Measurements from ENCODE around the gene TLE5.

TLE5 gene

GRCh38 chr19:3035542-3036118 lies 26.7 kb downstream of the TLE5 start:
- peaks cover 7% of the 10 kb centered on the region for H3K27me3 ChIP-seq (ENCODE audit: insufficient read depth, poor library complexity, severe bottlenecking)
- TF ChIP-seq GABPA (IDR thresholded peaks at IDR 0.05; ENCODE audit: low read depth) (no peak), SPI1 (IDR thresholded peaks at IDR 0.05; ENCODE audit: borderline replicate concordance, low read depth) (no peak), POLR2AphosphoS5 (IDR thresholded peaks at IDR 0.05; ENCODE audit: low read depth) (no peak; the same call in 1 of the 2 replicates)
- TF ChIP-seq, protein P1, sequence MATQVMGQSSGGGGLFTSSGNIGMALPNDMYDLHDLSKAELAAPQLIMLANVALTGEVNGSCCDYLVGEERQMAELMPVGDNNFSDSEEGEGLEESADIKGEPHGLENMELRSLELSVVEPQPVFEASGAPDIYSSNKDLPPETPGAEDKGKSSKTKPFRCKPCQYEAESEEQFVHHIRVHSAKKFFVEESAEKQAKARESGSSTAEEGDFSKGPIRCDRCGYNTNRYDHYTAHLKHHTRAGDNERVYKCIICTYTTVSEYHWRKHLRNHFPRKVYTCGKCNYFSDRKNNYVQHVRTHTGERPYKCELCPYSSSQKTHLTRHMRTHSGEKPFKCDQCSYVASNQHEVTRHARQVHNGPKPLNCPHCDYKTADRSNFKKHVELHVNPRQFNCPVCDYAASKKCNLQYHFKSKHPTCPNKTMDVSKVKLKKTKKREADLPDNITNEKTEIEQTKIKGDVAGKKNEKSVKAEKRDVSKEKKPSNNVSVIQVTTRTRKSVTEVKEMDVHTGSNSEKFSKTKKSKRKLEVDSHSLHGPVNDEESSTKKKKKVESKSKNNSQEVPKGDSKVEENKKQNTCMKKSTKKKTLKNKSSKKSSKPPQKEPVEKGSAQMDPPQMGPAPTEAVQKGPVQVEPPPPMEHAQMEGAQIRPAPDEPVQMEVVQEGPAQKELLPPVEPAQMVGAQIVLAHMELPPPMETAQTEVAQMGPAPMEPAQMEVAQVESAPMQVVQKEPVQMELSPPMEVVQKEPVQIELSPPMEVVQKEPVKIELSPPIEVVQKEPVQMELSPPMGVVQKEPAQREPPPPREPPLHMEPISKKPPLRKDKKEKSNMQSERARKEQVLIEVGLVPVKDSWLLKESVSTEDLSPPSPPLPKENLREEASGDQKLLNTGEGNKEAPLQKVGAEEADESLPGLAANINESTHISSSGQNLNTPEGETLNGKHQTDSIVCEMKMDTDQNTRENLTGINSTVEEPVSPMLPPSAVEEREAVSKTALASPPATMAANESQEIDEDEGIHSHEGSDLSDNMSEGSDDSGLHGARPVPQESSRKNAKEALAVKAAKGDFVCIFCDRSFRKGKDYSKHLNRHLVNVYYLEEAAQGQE (IDR thresholded peaks at IDR 0.05; ENCODE audit: insufficient replicate concordance, low read depth): no peak
- TF ChIP-seq, protein P2, sequence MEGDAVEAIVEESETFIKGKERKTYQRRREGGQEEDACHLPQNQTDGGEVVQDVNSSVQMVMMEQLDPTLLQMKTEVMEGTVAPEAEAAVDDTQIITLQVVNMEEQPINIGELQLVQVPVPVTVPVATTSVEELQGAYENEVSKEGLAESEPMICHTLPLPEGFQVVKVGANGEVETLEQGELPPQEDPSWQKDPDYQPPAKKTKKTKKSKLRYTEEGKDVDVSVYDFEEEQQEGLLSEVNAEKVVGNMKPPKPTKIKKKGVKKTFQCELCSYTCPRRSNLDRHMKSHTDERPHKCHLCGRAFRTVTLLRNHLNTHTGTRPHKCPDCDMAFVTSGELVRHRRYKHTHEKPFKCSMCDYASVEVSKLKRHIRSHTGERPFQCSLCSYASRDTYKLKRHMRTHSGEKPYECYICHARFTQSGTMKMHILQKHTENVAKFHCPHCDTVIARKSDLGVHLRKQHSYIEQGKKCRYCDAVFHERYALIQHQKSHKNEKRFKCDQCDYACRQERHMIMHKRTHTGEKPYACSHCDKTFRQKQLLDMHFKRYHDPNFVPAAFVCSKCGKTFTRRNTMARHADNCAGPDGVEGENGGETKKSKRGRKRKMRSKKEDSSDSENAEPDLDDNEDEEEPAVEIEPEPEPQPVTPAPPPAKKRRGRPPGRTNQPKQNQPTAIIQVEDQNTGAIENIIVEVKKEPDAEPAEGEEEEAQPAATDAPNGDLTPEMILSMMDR (IDR thresholded peaks at IDR 0.05; ENCODE audit: insufficient read depth, low read length): no peak
- peak overlapping the region; percentile 59 for H3K4me3 ChIP-seq (replicated peaks; ENCODE audit: insufficient read depth, low read length)
- peak; percentile 97 for DNase-seq (ENCODE audit: low read depth in 1 of 2, low spot score in 1 of 2)
- H3K27ac ChIP-seq (replicated peaks): peak overlapping the region; percentile 76

GRCh38 chr19:3034656-3035541 lies 27.4 kb downstream of the TLE5 start:
- DNase-seq (ENCODE audit: low read depth in 1 of 2, low spot score in 1 of 2): peak in 1 of 2 experiments; percentile 68
- Histone ChIP-seq H3K4me3 (replicated peaks; ENCODE audit: insufficient read depth, low read length) (peak overlapping the region; percentile 59), H3K27me3 (ENCODE audit: insufficient read depth, poor library complexity, severe bottlenecking) (peaks cover 11% of the 10 kb centered on the region), H3K27ac (replicated peaks) (peak overlapping the region; percentile 76)
- TF ChIP-seq, protein P2 (IDR thresholded peaks at IDR 0.05; ENCODE audit: insufficient read depth, low read length): no peak
- TF ChIP-seq GABPA (IDR thresholded peaks at IDR 0.05; ENCODE audit: low read depth) (peak; percentile 76), SPI1 (IDR thresholded peaks at IDR 0.05; ENCODE audit: borderline replicate concordance, low read depth) (0 out of 2 replicates have a peak, but pooled peaks have one; percentile 4), POLR2AphosphoS5 (IDR thresholded peaks at IDR 0.05; ENCODE audit: low read depth) (no peak; the same call in 1 of the 2 replicates)

- no peak for DNase-seq (ENCODE audit: low read depth in 1 of 2, low spot score in 1 of 2)
- no peak overlapping the region for H3K4me3 ChIP-seq (replicated peaks; ENCODE audit: insufficient read depth, low read length)
- no peak overlapping the region for H3K27ac ChIP-seq (replicated peaks)
- peaks cover 15% of the 10 kb centered on the region for H3K27me3 ChIP-seq (ENCODE audit: insufficient read depth, poor library complexity, severe bottlenecking)
- TF ChIP-seq, protein P1 (IDR thresholded peaks at IDR 0.05; ENCODE audit: insufficient replicate concordance, low read depth): no peak
- no peak for TF ChIP-seq POLR2AphosphoS5 (IDR thresholded peaks at IDR 0.05; ENCODE audit: low read depth)
- no peak for TF ChIP-seq SPI1 (IDR thresholded peaks at IDR 0.05; ENCODE audit: borderline replicate concordance, low read depth)
- TF ChIP-seq, protein P2 (IDR thresholded peaks at IDR 0.05; ENCODE audit: insufficient read depth, low read length): no peak
- no peak for TF ChIP-seq GABPA (IDR thresholded peaks at IDR 0.05; ENCODE audit: low read depth)
Measured at GRCh38 chr19:3034406-3034655, 28.0 kb downstream of the TLE5 start.
